GM19043 (cell line): Measurements from ENCODE around the gene C10orf88.
"Not testable (repeated sequence)": the region's sequence is repeated elsewhere in the genome, so short reads cannot be mapped to it uniquely, and the experiment has no call there.

ENCODE experiments used
- ATAC-seq: cut with Tn5 transposase; IDR thresholded peaks from one replicate; pipeline ENCODE4 v1.9.1; 2021; ENCODE audit warnings: low read depth; ENCODE audit not compliant: unreplicated experiment

The C10orf88 gene

DNA sequence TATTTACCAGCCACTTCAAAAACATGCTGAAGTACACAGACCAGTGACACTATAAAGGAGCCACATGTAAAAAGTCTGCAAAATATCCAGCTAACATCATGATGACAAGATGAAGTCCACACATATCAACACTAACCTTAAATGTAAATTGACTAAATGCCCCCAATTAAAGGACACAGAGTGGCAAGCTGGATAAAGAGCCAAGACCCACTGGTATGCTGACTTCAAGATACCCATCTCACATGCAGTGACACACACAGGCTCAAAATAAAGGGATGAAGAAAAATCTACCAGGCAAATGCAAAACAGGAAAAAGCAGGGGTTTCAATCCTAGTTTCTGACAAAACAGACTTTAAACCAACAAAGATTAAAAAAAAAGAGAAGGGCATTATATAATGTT is 12.9 kb upstream of the C10orf88 start:
- ATAC-seq = no peak

GRCh38 chr10:122962405-122962804 is 8.4 kb upstream of the C10orf88 start:
- no peak for ATAC-seq

GRCh38 chr10:122957474-122957873 is 3.4 kb upstream of the C10orf88 start:
- ATAC-seq = no peak

DNA sequence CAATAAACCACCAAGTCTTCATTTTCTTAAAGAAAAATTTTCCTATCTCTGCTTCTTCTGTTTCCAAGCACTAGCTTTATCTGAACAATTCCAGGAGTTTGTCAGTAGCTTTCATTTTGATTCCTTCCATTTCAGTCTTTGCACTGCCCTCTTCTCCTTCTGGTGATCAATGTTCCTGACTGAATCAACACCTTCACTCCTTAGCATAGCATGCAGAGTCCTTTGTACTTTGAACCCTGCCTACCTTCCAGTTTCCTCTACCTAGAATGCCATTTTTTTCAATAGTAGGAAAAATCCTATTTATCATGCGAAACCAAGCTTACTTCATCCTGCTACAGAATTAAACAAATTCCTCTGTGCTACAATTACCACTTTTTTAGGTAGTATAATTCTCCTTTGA is 1.9 kb upstream of the C10orf88 start:
- ATAC-seq = no peak

- no peak for ATAC-seq
Observed at GRCh38 chr10:122954731-122955050, 664 bp upstream of the C10orf88 start.

DNA sequence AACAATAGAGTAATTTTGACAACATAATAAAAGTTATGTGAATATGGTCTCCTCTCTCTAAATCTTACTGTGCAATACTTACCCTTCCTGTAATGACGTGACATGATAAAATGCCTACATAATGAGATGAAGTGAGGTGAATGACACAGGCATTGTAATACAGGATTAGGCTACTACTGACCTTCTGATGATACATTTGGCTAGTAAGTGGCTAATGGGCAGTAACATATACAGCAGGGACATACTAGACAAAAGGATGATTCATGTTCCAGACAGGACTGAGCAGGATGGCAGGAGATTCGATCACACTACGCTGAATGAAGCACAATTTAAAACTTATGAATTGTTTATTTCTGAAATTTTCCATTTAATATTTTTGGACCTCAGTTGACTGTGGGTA is 4.7 kb downstream of the C10orf88 start:
- no peak for ATAC-seq

DNA sequence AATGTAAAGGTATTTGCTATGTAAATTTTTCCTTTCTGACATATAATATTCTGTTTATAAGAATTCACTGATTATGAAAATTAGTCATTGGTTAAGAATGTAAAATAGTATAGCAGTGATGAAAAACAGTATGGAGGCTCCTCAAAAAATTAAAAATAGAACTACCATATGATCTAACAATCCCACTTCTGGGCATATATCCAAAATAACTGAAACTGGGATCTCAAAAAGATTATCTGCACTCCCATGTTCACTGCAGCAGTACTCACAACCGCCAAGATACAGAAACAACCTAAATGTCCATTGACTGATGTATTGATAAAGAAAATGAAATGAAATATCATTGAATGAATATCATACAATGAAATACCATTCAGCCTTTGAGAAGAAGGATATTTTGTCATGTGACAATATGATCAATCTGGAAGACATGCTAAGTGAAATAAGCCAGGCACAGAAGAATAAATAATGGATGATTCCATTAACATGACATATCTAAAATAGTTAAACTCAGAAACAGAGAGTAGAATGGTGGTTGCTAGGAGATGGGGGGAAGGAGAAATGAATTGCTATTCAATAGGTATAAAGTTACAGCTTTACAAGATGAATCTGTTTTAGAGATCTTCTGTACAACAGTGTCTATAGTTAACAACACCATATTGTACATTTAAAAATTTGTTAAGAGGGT is 14.0 kb downstream of the C10orf88 start:
- no peak for ATAC-seq

- no peak for ATAC-seq
Observed at GRCh38 chr10:122939133-122939855, 14.7 kb downstream of the C10orf88 start.

DNA sequence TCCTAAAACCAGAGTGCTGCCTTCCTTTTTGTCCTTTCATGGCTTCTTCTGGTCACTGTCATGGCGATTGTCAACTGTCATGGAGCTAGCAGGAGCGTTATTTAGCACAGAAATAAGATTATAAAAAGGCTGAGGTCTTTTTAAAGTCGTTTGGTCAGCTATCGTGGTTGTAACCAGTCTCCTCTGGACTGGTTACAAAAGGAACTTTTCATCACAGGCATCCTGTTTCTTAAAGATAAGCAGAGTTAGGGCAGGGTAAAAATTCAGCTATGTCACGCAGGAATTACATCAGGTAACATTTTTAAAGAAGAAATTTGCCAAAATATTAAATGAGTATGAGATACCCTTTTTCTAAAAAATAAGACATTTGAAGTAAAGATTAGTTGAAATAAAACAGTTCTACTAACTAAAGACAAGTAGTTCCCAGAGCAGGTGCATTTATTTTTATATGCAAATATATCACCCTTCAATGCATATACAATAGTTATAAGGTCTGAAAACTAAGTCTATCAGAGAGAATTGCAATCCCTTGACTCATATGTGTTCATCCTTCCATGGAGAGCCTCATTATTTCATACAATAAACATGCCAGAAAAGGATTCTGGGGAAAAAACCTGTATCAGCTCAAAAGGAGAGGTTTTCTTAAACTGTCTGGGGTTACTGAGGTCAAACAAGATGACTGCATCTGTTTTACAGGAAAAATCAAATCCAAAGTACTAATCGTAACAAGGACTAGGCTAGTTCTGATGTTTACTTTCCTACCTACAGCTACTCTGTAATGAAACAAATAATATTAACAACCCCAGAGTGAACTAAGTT is 22.7 kb downstream of the C10orf88 start:
- ATAC-seq = no peak

GRCh38 chr10:122930140-122930539 is 23.9 kb downstream of the C10orf88 start:
- no peak for ATAC-seq

- no peak for ATAC-seq
Observed at GRCh38 chr10:122915700-122916099, 38.3 kb downstream of the C10orf88 start.

DNA sequence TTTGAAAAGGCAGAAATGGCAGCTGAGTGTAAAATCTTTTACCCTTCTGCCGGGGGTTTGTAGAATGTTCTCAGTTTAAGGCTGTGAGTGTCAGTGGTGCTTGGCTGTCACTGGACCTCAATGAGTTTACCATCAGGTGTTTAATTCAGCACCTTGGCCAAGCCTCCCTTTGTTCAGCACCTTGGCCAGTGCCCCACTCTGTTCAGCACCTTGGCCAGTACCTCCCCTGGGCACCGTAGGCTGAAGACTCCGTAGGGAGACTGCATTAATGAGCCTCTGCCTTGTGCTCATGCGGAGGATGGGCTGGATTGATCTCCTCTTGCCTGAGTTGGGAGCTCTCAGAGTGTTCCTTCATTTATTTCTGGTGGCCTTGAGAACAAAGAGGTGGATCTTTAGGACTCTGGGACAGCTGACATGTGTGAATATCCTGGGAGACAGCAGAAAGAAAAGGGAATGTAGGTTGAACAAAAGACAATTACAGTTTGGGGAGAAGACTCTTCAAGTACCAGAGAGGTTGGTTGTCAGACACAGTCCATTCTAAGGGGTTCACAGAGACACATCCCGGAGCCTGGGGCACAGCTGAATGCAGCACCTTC is 42.0 kb downstream of the C10orf88 start:
- ATAC-seq = no peak

- no peak for ATAC-seq
Observed at GRCh38 chr10:122910310-122910709, 43.7 kb downstream of the C10orf88 start, which contains the start of gene FAM24A. Gene FAM24A, plus strand, starts transcription at chr10:122910610. Its CDS starts 1,025 bp downstream, at chr10:122911635.

DNA sequence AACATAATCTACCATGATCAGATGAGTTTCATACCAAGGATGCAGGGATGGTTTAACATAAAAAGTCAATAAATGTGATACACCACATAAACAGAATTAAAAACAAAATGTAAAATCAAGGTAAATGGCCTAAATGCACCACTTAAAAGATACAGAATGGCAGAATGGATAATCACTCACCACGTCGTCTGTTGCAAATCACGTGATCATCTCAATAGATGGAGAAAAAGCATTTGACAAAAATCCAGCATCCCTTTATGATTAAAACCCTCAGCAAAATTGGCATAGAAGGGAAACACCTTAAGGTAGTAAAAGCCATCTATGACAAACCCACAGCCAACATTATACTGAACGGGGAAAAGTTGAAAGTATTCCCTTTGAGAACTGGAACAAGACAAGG is 50.2 kb downstream of the C10orf88 start:
- ATAC-seq = not testable (repeated sequence)

DNA sequence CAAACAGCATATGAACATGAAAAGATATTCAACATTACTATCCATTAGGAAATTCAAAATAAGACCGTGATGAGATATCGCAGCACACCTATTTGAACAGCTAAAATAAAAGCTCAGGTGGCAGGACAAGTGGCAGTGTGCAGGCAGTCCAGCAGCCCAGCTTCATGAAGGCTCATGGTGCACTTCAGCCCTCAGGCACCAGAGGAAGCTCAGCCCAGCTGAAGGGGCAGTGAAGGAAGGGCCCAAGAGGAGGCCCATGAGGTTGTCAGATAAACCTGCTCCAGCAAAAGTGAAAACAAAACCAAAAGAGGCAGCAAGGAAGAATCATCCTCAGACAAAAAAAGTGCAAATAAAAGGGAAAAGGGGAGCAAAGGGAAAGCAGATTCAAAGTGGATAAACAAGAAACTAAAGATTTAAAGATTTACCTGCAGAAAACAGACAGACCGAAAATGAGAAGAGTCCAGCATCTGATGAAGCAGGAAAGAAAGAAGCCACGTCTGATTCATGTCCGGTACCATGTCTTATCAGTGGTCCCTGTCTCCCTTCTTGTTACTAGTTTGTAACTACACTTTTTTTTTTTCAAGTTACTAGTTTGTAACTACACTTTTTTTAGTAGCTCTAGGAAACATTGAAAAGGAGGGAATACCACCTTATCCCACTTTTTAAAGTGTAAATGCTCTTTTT is 59.6 kb downstream of the C10orf88 start:
- ATAC-seq = no peak

DNA sequence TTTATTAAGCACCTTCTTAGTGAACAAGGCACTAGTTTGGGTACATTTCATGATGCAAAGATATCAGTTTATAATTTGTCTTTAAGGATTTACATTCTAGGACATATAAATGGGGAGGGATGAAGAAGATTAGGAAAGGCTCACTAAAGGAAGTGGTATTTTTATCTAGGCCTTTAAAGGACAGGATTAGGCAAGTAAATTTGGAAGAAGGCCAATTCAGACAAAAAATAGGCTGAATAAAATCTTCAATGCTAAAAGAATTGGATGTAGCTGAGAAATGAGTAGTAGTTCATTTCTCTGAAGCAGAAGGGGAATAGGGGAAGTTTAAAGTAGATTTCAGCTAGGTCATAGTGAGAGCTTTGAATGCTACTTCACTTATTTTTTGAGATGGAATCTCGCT is 69.9 kb downstream of the C10orf88 start:
- no peak for ATAC-seq

DNA sequence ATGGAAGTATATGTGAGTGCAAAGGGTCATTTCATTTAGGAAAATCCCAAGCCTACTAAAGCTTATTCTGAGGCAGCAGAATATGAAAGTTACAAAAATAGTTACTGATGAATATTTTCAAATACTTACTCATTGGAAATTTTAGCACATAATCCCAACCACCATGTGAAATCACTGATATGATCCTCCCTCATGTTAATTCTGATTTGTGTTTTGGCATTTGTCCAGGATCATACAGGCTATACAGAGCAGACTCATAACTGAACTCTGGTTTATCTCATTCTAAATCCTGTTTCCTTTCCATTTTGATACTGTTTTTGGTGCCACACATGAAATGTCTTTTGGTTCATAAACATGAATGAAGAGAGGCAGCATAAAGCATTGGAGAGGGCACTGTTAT is 71.3 kb downstream of the C10orf88 start:
- no peak for ATAC-seq
